Panc1 (cell line): Measurements from ENCODE around the gene SKI. TPM values are rescaled to one million over a fixed set of nuclear protein-coding genes. Genes with fewer than 3 reads are reported as not detected.

Experiments used
- ATAC-seq: fragments of 200-7000 bp; cut with Tn5 transposase; 2 replicates; pipeline ENCODE4 v1.9.1; 2020; ENCODE audit warnings: mild to moderate bottlenecking, moderate library complexity
- BruUV-seq: library from RNA; stranded (reverse); fragments of 400-500 nt; replicated peaks from 2 replicates; lab custom pipeline; 2021; lab: Mats Ljungman, UMichigan
- CTCF ChIA-PET: fragments of 300-600 bp; sonication (Branson Sonifier 250); formaldehyde crosslinking; loops from one replicate; lab custom pipeline; 2022; ENCODE audit warnings: antibody characterized with exemption; lab: Charles Lee
- POLR2A ChIA-PET: fragments of 300-600 bp; sonication (Branson Sonifier 250); formaldehyde crosslinking; loops from one replicate; lab custom pipeline; 2022; ENCODE audit warnings: antibody characterized with exemption; lab: Charles Lee
- DNase-seq: peaks from one replicate; pipeline ENCODE4 v3.0.0-alpha.2; 2010; ENCODE audit warnings: low read depth, low spot score
- H3K27ac ChIP-seq: 2 replicates; pipeline ENCODE4 v1.5.1; 2011; ENCODE audit warnings: mild to moderate bottlenecking, low read length, inconsistent platforms
- H3K27me3 ChIP-seq: fragments of 200-500 bp; sonication (Bioruptor generic); 2 replicates; pipeline ENCODE4 v1.6.0; 2014; ENCODE audit warnings: low read length, inconsistent platforms; ENCODE audit not compliant: control insufficient read depth, insufficient read depth
- H3K36me3 ChIP-seq: fragments of 200-500 bp; sonication (Bioruptor generic); 2 replicates; pipeline ENCODE4 v1.5.1; 2014; ENCODE audit warnings: inconsistent platforms, mild to moderate bottlenecking, low read length, moderate library complexity; ENCODE audit not compliant: control insufficient read depth, insufficient read depth
- H3K4me1 ChIP-seq: 2 replicates; pipeline ENCODE4 v1.5.1; 2011; ENCODE audit warnings: inconsistent platforms, mild to moderate bottlenecking, low read length, moderate library complexity; ENCODE audit not compliant: control insufficient read depth, insufficient read depth
- H3K4me3 ChIP-seq, 2 experiments: 2 replicates each; pipeline ENCODE4 v1.5.1; 2011 to 2012; ENCODE audit warnings: low read depth in 2 of 2, low read length in 2 of 2, mild to moderate bottlenecking in 2 of 2, inconsistent platforms in 1 of 2, moderate library complexity in 1 of 2
- H3K9me3 ChIP-seq: fragments of 200-500 bp; sonication (Bioruptor generic); 2 replicates; pipeline ENCODE4 v1.5.1; 2014; ENCODE audit warnings: low read depth, mild to moderate bottlenecking, inconsistent platforms, low read length, moderate library complexity; ENCODE audit not compliant: control insufficient read depth, insufficient read depth
- POLR2AphosphoS5 ChIP-seq: IDR thresholded peaks from 2 replicates; pipeline ENCODE4 v1.6.1; 2012; ENCODE audit warnings: mild to moderate bottlenecking, low read depth, low read length, moderate library complexity
- SIN3A ChIP-seq: IDR thresholded peaks from 2 replicates; pipeline ENCODE4 v1.6.1; 2012; ENCODE audit warnings: low read depth, mild to moderate bottlenecking, low read length, moderate library complexity, borderline replicate concordance; ENCODE audit not compliant: insufficient read depth
- TCF7L2 ChIP-seq: IDR thresholded peaks from 2 replicates; pipeline ENCODE4 v1.6.1; 2011; ENCODE audit warnings: mild to moderate bottlenecking, low read depth, low read length, inconsistent platforms
- in situ Hi-C: cut with HindIII; loops from 2 replicates; pipeline ENCODE4 v1.10.0; 2016; ENCODE audit warnings: low sequenced_read_pairs, low pct_unique_long_range_greater_than_20kb
- intact Hi-C: fragments of 100-400 bp; cut with micrococcal nuclease; formaldehyde crosslinking; loops from one replicate; pipeline ENCODE4 v1.10.0; 2022; ENCODE audit not compliant: unreplicated experiment
- total RNA-seq: library from RNA; stranded (reverse); gene quantifications from one replicate; pipeline ENCODE4 v1.2.1, GENCODE V29; 2021; ENCODE audit not compliant: unreplicated experiment
- TF ChIP-seq, protein P1 (sequence below): fragments of 450-650 bp; IDR thresholded peaks from 2 replicates; pipeline ENCODE4 v1.5.1; 2017; ENCODE audit warnings: mild to moderate bottlenecking
- TF ChIP-seq, protein P2 (sequence below), 2 experiments: IDR thresholded peaks; 2 replicates each; pipeline ENCODE4 v1.6.1; 2011 to 2012; ENCODE audit warnings: low read depth in 2 of 2, control low read depth in 1 of 2, low read length in 1 of 2, mild to moderate bottlenecking in 1 of 2, moderate library complexity in 1 of 2; ENCODE audit not compliant: insufficient read depth in 1 of 2

Gene SKI
- total RNA-seq, 1 experiment from 2014 or later = 63.2 TPM

DNA sequence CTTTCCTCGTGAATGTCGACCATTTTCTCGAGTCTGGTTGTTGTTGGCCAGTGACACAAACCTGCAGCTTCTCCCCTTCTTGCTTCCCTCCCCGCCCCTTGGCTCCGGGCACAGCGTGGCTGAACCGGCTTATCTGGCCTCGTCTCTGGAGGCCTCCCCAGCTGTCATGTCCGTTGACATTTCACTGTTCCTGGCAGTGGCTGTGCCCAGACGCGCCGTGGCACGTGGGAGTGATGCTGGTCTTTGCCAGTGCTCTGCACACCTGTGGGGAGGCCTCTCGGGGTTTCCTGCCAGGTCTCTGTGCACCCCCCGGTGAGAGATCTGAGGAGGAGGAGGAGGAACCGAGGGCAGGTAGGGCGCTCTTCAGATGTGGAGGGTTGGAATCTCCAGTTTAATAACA is 23.7 kb downstream of the SKI start:
- Histone ChIP-seq H3K4me1 (peaks cover 28% of the 10 kb centered on the region), H3K27me3 (no peaks in the 10 kb centered on the region), H3K4me3 (no peak overlapping the region), H3K27ac (no peak overlapping the region), H3K9me3 (no peaks in the 10 kb centered on the region; the same call in 1 of the 2 replicates), H3K36me3 (no peaks in the 10 kb centered on the region)
- TF ChIP-seq, protein P1, sequence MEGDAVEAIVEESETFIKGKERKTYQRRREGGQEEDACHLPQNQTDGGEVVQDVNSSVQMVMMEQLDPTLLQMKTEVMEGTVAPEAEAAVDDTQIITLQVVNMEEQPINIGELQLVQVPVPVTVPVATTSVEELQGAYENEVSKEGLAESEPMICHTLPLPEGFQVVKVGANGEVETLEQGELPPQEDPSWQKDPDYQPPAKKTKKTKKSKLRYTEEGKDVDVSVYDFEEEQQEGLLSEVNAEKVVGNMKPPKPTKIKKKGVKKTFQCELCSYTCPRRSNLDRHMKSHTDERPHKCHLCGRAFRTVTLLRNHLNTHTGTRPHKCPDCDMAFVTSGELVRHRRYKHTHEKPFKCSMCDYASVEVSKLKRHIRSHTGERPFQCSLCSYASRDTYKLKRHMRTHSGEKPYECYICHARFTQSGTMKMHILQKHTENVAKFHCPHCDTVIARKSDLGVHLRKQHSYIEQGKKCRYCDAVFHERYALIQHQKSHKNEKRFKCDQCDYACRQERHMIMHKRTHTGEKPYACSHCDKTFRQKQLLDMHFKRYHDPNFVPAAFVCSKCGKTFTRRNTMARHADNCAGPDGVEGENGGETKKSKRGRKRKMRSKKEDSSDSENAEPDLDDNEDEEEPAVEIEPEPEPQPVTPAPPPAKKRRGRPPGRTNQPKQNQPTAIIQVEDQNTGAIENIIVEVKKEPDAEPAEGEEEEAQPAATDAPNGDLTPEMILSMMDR = no peak
- TF ChIP-seq TCF7L2 (no peak), POLR2AphosphoS5 (no peak), SIN3A (no peak)
- TF ChIP-seq, protein P2, sequence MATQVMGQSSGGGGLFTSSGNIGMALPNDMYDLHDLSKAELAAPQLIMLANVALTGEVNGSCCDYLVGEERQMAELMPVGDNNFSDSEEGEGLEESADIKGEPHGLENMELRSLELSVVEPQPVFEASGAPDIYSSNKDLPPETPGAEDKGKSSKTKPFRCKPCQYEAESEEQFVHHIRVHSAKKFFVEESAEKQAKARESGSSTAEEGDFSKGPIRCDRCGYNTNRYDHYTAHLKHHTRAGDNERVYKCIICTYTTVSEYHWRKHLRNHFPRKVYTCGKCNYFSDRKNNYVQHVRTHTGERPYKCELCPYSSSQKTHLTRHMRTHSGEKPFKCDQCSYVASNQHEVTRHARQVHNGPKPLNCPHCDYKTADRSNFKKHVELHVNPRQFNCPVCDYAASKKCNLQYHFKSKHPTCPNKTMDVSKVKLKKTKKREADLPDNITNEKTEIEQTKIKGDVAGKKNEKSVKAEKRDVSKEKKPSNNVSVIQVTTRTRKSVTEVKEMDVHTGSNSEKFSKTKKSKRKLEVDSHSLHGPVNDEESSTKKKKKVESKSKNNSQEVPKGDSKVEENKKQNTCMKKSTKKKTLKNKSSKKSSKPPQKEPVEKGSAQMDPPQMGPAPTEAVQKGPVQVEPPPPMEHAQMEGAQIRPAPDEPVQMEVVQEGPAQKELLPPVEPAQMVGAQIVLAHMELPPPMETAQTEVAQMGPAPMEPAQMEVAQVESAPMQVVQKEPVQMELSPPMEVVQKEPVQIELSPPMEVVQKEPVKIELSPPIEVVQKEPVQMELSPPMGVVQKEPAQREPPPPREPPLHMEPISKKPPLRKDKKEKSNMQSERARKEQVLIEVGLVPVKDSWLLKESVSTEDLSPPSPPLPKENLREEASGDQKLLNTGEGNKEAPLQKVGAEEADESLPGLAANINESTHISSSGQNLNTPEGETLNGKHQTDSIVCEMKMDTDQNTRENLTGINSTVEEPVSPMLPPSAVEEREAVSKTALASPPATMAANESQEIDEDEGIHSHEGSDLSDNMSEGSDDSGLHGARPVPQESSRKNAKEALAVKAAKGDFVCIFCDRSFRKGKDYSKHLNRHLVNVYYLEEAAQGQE (IDR thresholded peaks at IDR 0.05; ENCODE audit: insufficient read depth in 1 of 2, low read depth in 2 of 2, low read length in 1 of 2) = no peak
- no peak for DNase-seq
- in situ Hi-C loops (no loop called here), intact Hi-C loops (no loop called here)
- no peak for ATAC-seq
- no TSS peak for BruUV-seq
- ChIA-PET CTCF (no interaction called here), POLR2A (interaction anchor here (0.6 kb wide), 1 partner anchor 47 kb away, joined by 3 read pairs; no protein-coding TSS in a partner anchor)

DNA sequence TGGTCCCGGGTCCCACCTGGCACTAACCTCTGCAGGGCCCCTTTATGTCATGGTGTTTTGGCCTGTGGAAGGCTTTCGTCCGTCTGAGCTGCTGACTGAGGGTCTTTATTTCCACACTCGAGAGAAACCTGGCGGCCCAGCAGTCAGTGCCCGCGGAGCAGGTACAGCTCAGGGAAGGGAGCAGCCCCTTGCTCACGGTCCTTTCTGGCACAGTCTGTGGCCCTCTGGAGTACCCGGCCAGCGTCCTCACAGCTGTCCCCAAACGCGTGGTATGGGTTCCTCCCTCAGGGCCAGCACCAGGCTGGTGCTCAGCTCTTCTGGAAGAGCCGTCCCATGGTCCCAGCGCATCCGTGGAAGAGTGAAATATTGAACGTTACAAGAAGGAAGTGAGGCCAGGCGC is 24.3 kb downstream of the SKI start:
- Histone ChIP-seq H3K27me3 (no peaks in the 10 kb centered on the region), H3K27ac (no peak overlapping the region), H3K4me1 (peaks cover 24% of the 10 kb centered on the region), H3K9me3 (no peaks in the 10 kb centered on the region; the same call in 1 of the 2 replicates), H3K4me3 (no peak overlapping the region), H3K36me3 (no peaks in the 10 kb centered on the region)
- TF ChIP-seq, protein P2 (IDR thresholded peaks at IDR 0.05; ENCODE audit: insufficient read depth in 1 of 2, low read depth in 2 of 2, low read length in 1 of 2) = no peak
- TF ChIP-seq, protein P1 = no peak
- in situ Hi-C loops (no loop called here), intact Hi-C loops (no loop called here)
- ChIA-PET POLR2A (interaction anchor here (0.6 kb wide), 1 partner anchor 48 kb away, joined by 3 read pairs; no protein-coding TSS in a partner anchor), CTCF (no interaction called here)
- no TSS peak for BruUV-seq
- DNase-seq (no peak), ATAC-seq (no peak)
